Urothelium cell line (cell line): ENCODE results near the gene MAGI1.
"Not testable (repeated sequence)": the region's sequence is repeated elsewhere in the genome, so short reads cannot be mapped to it uniquely, and the experiment has no call there.

Experiments
- DNase-seq: peaks from one replicate; pipeline ENCODE4 v3.0.0; 2011; ENCODE audit warnings: low spot score, mixed read lengths
- FAIRE-seq: peaks from 2 replicates; lab custom pipeline; 2011; peaks lifted over from hg19 to GRCh38; lab: Jason Lieb, UNC

MAGI1 gene

GRCh38 chr3:65521032-65521431 is 517.7 kb downstream of the MAGI1 start:
- FAIRE-seq (no peak), DNase-seq (no peak)

GRCh38 chr3:65516998-65517397 is 521.7 kb downstream of the MAGI1 start:
- DNase-seq = no peak

GRCh38 chr3:65514317-65514716 is 524.4 kb downstream of the MAGI1 start:
- not testable (repeated sequence) for FAIRE-seq, DNase-seq

More at GRCh38 chr3:65516998-65517397, 521.7 kb downstream of the MAGI1 start:
- no peak for FAIRE-seq

GRCh38 chr3:65509423-65509794 is 529.3 kb downstream of the MAGI1 start:
- DNase-seq, FAIRE-seq: not testable (repeated sequence)

- DNase-seq (no peak), FAIRE-seq (no peak)
Measured at GRCh38 chr3:65508750-65509422, 529.8 kb downstream of the MAGI1 start.

- DNase-seq (no peak), FAIRE-seq (no peak)
Measured at GRCh38 chr3:65507437-65507836, 531.3 kb downstream of the MAGI1 start.

GRCh38 chr3:65503776-65504175 is 534.9 kb downstream of the MAGI1 start:
- no peak for FAIRE-seq
- DNase-seq = no peak

- no peak for FAIRE-seq
- DNase-seq = no peak
Measured at GRCh38 chr3:65502526-65502925, 536.2 kb downstream of the MAGI1 start.

GRCh38 chr3:65500398-65501306 is 538.1 kb downstream of the MAGI1 start:
- FAIRE-seq = no peak
- no peak for DNase-seq

- FAIRE-seq (no peak), DNase-seq (no peak)
Measured at GRCh38 chr3:65497846-65498245, 540.9 kb downstream of the MAGI1 start.

GRCh38 chr3:65497236-65497635 is 541.5 kb downstream of the MAGI1 start:
- FAIRE-seq (no peak), DNase-seq (no peak)

- FAIRE-seq (no peak), DNase-seq (no peak)
Measured at GRCh38 chr3:65493938-65494337, 544.8 kb downstream of the MAGI1 start.

- DNase-seq = no peak
- no peak for FAIRE-seq
Measured at GRCh38 chr3:65493371-65493882, 545.3 kb downstream of the MAGI1 start.

GRCh38 chr3:65492249-65492648 is 546.5 kb downstream of the MAGI1 start:
- no peak for FAIRE-seq
- no peak for DNase-seq

GRCh38 chr3:65490114-65490513 is 548.6 kb downstream of the MAGI1 start:
- no peak for FAIRE-seq
- DNase-seq = no peak

GRCh38 chr3:65489253-65489652 is 549.5 kb downstream of the MAGI1 start:
- FAIRE-seq (no peak), DNase-seq (no peak)

GRCh38 chr3:65485826-65486469 is 552.8 kb downstream of the MAGI1 start:
- no peak for FAIRE-seq
- no peak for DNase-seq

GRCh38 chr3:65484964-65485363 is 553.8 kb downstream of the MAGI1 start:
- FAIRE-seq (no peak), DNase-seq (no peak)

GRCh38 chr3:65483480-65483879 is 555.2 kb downstream of the MAGI1 start:
- no peak for DNase-seq
- FAIRE-seq = no peak

GRCh38 chr3:65483011-65483410 is 555.7 kb downstream of the MAGI1 start:
- DNase-seq (no peak), FAIRE-seq (no peak)

GRCh38 chr3:65481085-65481484 is 557.6 kb downstream of the MAGI1 start:
- no peak for FAIRE-seq
- no peak for DNase-seq
